Endothelial cell of umbilical vein (primary cell): ENCODE data around the gene VAC14. TPM values are rescaled to one million over a fixed set of nuclear protein-coding genes. Genes with fewer than 3 reads are reported as not detected.
"Not testable (repeated sequence)": the region's sequence is repeated elsewhere in the genome, so short reads cannot be mapped to it uniquely, and the experiment has no call there.

Experiments used
- BruUV-seq: library from RNA; stranded (reverse); fragments of 400-500 nt; replicated peaks from 2 replicates; lab custom pipeline; 2021; lab: Mats Ljungman, UMichigan
- CTCF ChIA-PET: fragments of 300-600, 350-600 bp; sonication (Branson Sonifier 250); formaldehyde crosslinking; loops from one replicate; lab custom pipeline; 2021; ENCODE audit warnings: antibody characterized with exemption, inconsistent platforms; lab: Charles Lee
- POLR2A ChIA-PET: fragments of 300-600, 350-600 bp; sonication (Branson Sonifier 250); formaldehyde crosslinking; loops from one replicate; lab custom pipeline; 2021; ENCODE audit warnings: antibody characterized with exemption, inconsistent platforms; lab: Charles Lee
- DNase-seq: peaks from one replicate; pipeline ENCODE4 v3.0.0-alpha.2; 2011; ENCODE audit warnings: low read depth, low spot score
- FAIRE-seq: peaks from 2 replicates; lab custom pipeline; 2011; peaks lifted over from hg19 to GRCh38; lab: Jason Lieb, UNC
- H2AFZ ChIP-seq: 2 replicates; pipeline ENCODE4 v1.6.0; 2012; ENCODE audit warnings: low read depth, low read length, control low read depth, inconsistent platforms
- H3K27ac ChIP-seq: 2 replicates; pipeline ENCODE4 v1.5.1; 2011; ENCODE audit warnings: low read depth, mild to moderate bottlenecking, control low read depth, low read length, moderate library complexity; ENCODE audit not compliant: insufficient read depth
- H3K27me3 ChIP-seq, 2 experiments: 2 replicates each; pipeline versions ENCODE4 v1.6.0 to v1.6.1; 2011; ENCODE audit warnings: low read length in 2 of 2, mixed read lengths in 1 of 2; ENCODE audit not compliant: control insufficient read depth in 2 of 2, insufficient read depth in 2 of 2
- H3K36me3 ChIP-seq, 2 experiments: 2 replicates in 1 of 2; 3 replicates in 1 of 2; pipeline ENCODE4 v1.5.1; 2011; ENCODE audit warnings: low read length in 2 of 2, mild to moderate bottlenecking in 1 of 2, moderate library complexity in 1 of 2; ENCODE audit not compliant: control insufficient read depth in 2 of 2, insufficient read depth in 2 of 2; ENCODE audit errors: extremely low read depth in 1 of 2
- H3K4me1 ChIP-seq: 3 replicates; pipeline ENCODE4 v1.5.1; 2011; ENCODE audit warnings: mild to moderate bottlenecking, low read length; ENCODE audit not compliant: control insufficient read depth, insufficient read depth; ENCODE audit errors: extremely low read depth
- H3K4me2 ChIP-seq: 2 replicates; pipeline ENCODE4 v1.6.1; 2011; ENCODE audit warnings: low read length, control low read depth, mixed read lengths; ENCODE audit not compliant: insufficient read depth
- H3K4me3 ChIP-seq, 3 experiments: fragments of 200-600 bp in 1 of 3; sonication (generic), shearing (Covaris generic) in 1 of 3; replicated peaks in 1 of 3; 2 replicates each; pipeline ENCODE4 v1.5.1; 2011 to 2016; ENCODE audit warnings: control low read depth in 3 of 3, low read length in 3 of 3, mild to moderate bottlenecking in 2 of 3, inconsistent platforms in 1 of 3, low read depth in 1 of 3, moderate library complexity in 1 of 3; ENCODE audit not compliant: insufficient read depth in 1 of 3
- H3K79me2 ChIP-seq: 2 replicates; pipeline ENCODE4 v1.6.0; 2012; ENCODE audit warnings: low read length, inconsistent platforms; ENCODE audit not compliant: control insufficient read depth, insufficient read depth
- H3K9ac ChIP-seq: replicated peaks from 2 replicates; pipeline ENCODE3; 2011; ENCODE audit warnings: low read length, control low read depth; ENCODE audit not compliant: insufficient read depth; ENCODE audit errors: extremely low read depth
- H3K9me1 ChIP-seq: replicated peaks from 3 replicates; pipeline ENCODE4 v1.6.0; 2011; ENCODE audit warnings: mild to moderate bottlenecking, low read length; ENCODE audit not compliant: control insufficient read depth, insufficient read depth; ENCODE audit errors: extremely low read depth
- H3K9me3 ChIP-seq: replicated peaks from 2 replicates; pipeline ENCODE4 v1.5.1; 2012; ENCODE audit warnings: low read length, inconsistent platforms; ENCODE audit not compliant: control insufficient read depth, insufficient read depth
- H4K20me1 ChIP-seq: replicated peaks from 2 replicates; pipeline ENCODE3; 2011; ENCODE audit warnings: mild to moderate bottlenecking, low read length; ENCODE audit not compliant: control insufficient read depth, insufficient read depth; ENCODE audit errors: extremely low read depth
- GATA2 ChIP-seq: IDR thresholded peaks from 2 replicates; pipeline ENCODE4 v1.7.0; 2011; ENCODE audit warnings: low read depth, mild to moderate bottlenecking, moderate library complexity, mixed read lengths, low read length; ENCODE audit not compliant: insufficient read length, insufficient read depth
- dilution Hi-C: fragments of 300-500 bp; cut with MboI; formaldehyde crosslinking; loops from one replicate; pipeline ENCODE4 v1.15.0; 2019; ENCODE audit warnings: low sequenced_read_pairs; ENCODE audit not compliant: extremely low pct_ligation_motif_present
- intact Hi-C: fragments of 100-400 bp; cut with micrococcal nuclease; formaldehyde crosslinking; loops from one replicate; pipeline ENCODE4 v1.10.0; 2022
- polyA plus RNA-seq, 4 experiments: library from polyadenylated mRNA; depleted of rRNA in 3 of 4; stranded (reverse) in 3 of 4; unstranded in 1 of 4; fragments of >200 nt; gene quantifications; 2 replicates each; pipeline versions ENCODE4 v1.2.1 to v1.2.3, GENCODE V29; 2011 to 2012; ENCODE audit warnings: missing spikeins in 1 of 4
- total RNA-seq: library from RNA; stranded (reverse); gene quantifications from 2 replicates; pipeline ENCODE4 v1.2.3, GENCODE V29; 2021

Gene VAC14
- total and polyA plus RNA-seq, 2 donors (not counting 3 experiments of a cell fraction or from before 2014, with no cell fraction given) = 37.6 to 57.9 TPM

- H3K79me2 ChIP-seq, H3K4me1 ChIP-seq, H3K9me3 ChIP-seq, POLR2A ChIA-PET, H3K4me3 ChIP-seq, DNase-seq, H3K27ac ChIP-seq, H3K27me3 ChIP-seq, H3K4me2 ChIP-seq, H3K36me3 ChIP-seq, H2AFZ ChIP-seq, H4K20me1 ChIP-seq, BruUV-seq, FAIRE-seq, H3K9ac ChIP-seq, H3K9me1 ChIP-seq, CTCF ChIA-PET, intact Hi-C loops, dilution Hi-C loops: not testable (repeated sequence)
These were observed 17.1 kb upstream of the VAC14 start for GRCh38 chr16:70818088-70818487.

- Histone ChIP-seq H3K36me3 (no peaks in the 10 kb centered on the region), H3K9me1 (no peaks in the 10 kb centered on the region), H3K27ac (no peak overlapping the region), H3K79me2 (no peaks in the 10 kb centered on the region), H2AFZ (no peak overlapping the region), H3K27me3 (peaks cover 0 to 3% of the 10 kb centered on the region in 2 experiments), H3K9ac (no peak overlapping the region), H4K20me1 (no peaks in the 10 kb centered on the region), H3K4me3 (no peak overlapping the region), H3K4me1 (peaks cover 17% of the 10 kb centered on the region), H3K4me2 (no peak overlapping the region), H3K9me3 (no peaks in the 10 kb centered on the region)
- DNase-seq = no peak
- CTCF ChIA-PET = interaction anchor here (1.1 to 1.5 kb wide), 2 partner anchors 9 to 38 kb away, joined by 3 to 4 read pairs; partner anchors contain the start of gene VAC14
- POLR2A ChIA-PET = no interaction called here
- dilution Hi-C loops (no loop called here), intact Hi-C loops (no loop called here)
- no peak for FAIRE-seq
- no TSS peak for BruUV-seq
- no peak for TF ChIP-seq GATA2
These were observed 8.6 kb upstream of the VAC14 start for GRCh38 chr16:70809392-70810060.
